Measurements from ENCODE around the gene P4HTM. TPM values are rescaled to one million over a fixed set of nuclear protein-coding genes. Genes with fewer than 3 reads are reported as not detected.

The P4HTM gene
- total RNA-seq, 2 experiments from 2014 or later, result 20.7 TPM

DNA sequence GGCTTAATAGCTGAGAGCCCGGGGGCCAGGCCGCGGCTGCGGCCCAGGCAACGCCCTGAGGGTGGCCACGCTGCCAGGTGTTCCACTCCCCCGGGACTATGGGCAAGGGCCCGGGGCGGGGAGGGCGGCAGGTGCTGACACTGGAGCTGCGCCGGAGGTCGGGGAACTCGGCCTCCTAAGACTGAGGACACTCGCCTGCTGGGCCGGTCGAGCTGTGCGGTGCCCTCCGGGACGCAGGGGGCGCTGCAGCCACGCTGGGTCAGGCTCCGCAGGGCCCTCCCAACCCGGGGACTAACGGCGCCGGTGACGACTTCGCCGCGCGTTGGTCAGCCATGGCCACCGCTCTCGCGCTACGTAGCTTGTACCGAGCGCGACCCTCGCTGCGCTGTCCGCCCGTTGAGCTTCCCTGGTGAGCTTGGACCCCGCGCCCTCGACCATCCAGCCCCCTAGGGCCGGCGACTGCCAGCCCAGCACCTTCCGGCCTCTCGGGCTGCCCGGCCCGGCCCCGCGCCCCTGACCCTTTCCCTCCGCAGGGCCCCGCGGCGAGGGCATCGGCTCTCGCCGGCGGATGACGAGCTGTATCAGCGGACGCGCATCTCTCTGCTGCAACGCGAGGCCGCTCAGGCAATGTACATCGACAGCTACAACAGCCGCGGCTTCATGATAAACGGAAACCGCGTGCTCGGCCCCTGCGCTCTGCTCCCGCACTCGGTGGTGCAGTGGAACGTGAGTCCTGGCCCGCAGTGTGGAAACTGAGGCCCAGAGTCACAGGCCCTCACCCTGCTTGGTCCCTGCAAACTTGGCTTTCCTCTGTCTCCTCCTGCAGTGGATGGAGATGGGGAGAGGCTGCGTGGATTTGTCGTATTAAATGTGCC lies 32.0 kb downstream of the P4HTM start, which contains the start of gene NDUFAF3:
NDUFAF3 (plus strand) TSS at position 309 of the 875 bp plus-strand sequence; CDS start at position 333, 24 bp downstream.
- H3K4me3 Mint-ChIP-seq, result peak within 1 kb of the TSS; percentile 95
- no peaks in the 10 kb centered on the region for H3K9me3 Mint-ChIP-seq
- H3K27ac Mint-ChIP-seq, result peak within 1 kb of the TSS; percentile 97
- peak; percentile 95 for DNase-seq
- H3K4me1 Mint-ChIP-seq, result peaks cover 54% of the 10 kb centered on the region
- peaks cover 35% of the 10 kb centered on the region for H3K36me3 Mint-ChIP-seq
- peaks cover 3% of the 10 kb centered on the region for H3K27me3 Mint-ChIP-seq

DNA sequence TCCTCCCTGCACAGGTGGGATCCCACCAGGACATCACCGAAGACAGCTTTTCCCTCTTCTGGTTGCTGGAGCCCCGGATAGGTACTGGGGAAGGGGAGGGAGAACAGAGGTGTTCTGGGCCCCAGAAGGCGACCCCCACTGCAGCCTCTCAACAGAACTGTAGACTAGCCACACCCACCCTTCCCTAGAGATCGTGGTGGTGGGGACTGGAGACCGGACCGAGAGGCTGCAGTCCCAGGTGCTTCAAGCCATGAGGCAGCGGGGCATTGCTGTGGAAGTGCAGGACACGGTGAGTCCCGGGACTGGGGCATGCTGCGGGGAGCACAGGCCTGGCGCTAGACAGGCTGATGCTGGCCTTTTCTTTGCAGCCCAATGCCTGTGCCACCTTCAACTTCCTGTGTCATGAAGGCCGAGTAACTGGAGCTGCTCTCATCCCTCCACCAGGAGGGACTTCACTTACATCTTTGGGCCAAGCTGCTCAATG lies 32.7 kb downstream of the P4HTM start:
- Mint-ChIP-seq H3K4me3 (peak overlapping the region; percentile 95), H3K9me3 (no peaks in the 10 kb centered on the region), H3K4me1 (peaks cover 56% of the 10 kb centered on the region), H3K36me3 (peaks cover 41% of the 10 kb centered on the region), H3K27ac (peak overlapping the region; percentile 97), H3K27me3 (peaks cover 3% of the 10 kb centered on the region)
- peak; percentile 28 for DNase-seq

DNA sequence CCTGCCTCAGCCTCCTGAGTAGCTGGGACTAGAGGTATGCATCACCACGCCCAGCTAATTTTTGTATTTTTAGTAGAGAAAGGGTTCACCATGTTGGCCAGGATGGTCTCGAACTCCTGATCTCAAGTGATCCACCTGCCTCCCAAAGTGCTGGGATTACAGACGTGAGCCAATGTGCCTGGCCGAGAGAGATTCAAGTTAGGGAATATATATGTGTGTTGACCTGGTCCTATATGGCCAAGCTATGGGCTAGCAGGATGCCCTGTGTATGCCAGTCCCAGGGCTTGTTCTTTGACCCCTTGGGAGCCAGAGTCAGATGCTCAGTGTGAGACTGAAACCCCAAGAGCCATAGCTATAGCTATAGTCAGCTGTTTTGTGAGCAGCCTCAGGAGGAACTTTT lies 33.7 kb downstream of the P4HTM start:
- no peak for DNase-seq
- H3K4me1 Mint-ChIP-seq, result peaks cover 64% of the 10 kb centered on the region
- H3K27me3 Mint-ChIP-seq, result peaks cover 3% of the 10 kb centered on the region
- H3K4me3 Mint-ChIP-seq, result peak overlapping the region; percentile 95
- H3K27ac Mint-ChIP-seq, result peak overlapping the region; percentile 48
- peaks cover 52% of the 10 kb centered on the region for H3K36me3 Mint-ChIP-seq
- H3K9me3 Mint-ChIP-seq, result no peaks in the 10 kb centered on the region

DNA sequence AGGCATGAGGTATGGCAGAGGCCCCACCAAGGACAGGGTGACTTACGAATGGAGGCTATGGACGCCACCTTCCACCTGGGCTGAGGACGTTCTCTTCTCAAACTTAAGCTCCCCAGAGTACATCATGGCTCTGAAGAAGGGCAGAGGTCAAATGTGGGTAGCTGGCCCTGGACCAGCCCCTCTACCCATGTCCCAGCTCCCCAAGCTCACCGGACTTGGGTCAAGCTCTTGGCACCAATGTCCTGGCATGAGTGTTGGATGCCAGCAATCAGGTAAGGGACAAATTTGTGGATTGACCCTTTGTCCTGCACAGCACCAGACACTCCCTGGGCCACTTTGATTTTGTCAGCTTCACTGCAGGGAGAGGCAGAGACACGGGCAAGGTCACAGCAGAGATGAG lies 34.4 kb downstream of the P4HTM start:
- no peaks in the 10 kb centered on the region for H3K9me3 Mint-ChIP-seq
- H3K27ac Mint-ChIP-seq, result peak overlapping the region; percentile 34
- peaks cover 3% of the 10 kb centered on the region for H3K27me3 Mint-ChIP-seq
- H3K36me3 Mint-ChIP-seq, result peaks cover 58% of the 10 kb centered on the region
- peak overlapping the region; percentile 95 for H3K4me3 Mint-ChIP-seq
- peaks cover 66% of the 10 kb centered on the region for H3K4me1 Mint-ChIP-seq
- DNase-seq, result no peak

DNA sequence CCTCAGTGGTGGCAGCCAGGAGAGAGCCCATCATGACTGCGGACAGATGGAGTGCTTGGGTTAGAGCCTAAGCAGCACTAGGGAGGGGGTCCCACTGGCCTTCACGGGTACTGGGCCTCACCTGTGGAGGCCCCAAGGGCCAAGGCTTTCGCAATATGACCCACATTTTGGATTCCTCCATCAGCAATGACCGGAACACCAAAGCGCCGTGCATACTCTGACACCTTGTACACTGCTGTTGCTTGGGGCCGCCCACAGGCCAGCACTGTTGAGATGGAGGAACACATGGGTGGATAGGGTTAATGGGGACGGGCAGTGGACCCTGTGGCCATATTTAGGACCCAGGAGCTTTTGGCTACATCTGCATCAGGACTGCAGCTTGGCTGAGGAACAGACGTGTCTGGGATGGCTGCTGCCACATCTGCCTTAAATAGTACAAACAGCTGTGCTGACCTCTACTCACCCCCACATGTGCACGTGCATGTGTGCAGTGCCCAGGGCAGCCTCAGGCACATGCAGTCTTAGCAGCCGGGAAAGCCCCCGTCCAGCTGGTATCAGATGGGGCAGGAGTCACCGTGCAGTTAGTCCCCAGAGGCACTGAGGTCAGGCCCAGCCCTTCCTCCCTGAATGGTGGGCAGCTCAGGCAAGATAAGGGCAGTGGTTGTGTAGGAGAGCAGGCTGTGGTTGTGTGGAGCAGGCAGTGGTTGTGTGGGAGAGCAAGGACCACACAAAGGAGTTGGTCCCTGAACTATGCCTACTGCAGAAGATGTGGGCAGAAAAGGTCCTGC lies 35.2 kb downstream of the P4HTM start:
- H3K27ac Mint-ChIP-seq, result peak overlapping the region; percentile 34
- H3K4me3 Mint-ChIP-seq, result peak overlapping the region; percentile 16
- H3K36me3 Mint-ChIP-seq, result peaks cover 60% of the 10 kb centered on the region
- peaks cover 62% of the 10 kb centered on the region for H3K4me1 Mint-ChIP-seq
- no peaks in the 10 kb centered on the region for H3K9me3 Mint-ChIP-seq
- peaks cover 3% of the 10 kb centered on the region for H3K27me3 Mint-ChIP-seq
- no peak for DNase-seq

DNA sequence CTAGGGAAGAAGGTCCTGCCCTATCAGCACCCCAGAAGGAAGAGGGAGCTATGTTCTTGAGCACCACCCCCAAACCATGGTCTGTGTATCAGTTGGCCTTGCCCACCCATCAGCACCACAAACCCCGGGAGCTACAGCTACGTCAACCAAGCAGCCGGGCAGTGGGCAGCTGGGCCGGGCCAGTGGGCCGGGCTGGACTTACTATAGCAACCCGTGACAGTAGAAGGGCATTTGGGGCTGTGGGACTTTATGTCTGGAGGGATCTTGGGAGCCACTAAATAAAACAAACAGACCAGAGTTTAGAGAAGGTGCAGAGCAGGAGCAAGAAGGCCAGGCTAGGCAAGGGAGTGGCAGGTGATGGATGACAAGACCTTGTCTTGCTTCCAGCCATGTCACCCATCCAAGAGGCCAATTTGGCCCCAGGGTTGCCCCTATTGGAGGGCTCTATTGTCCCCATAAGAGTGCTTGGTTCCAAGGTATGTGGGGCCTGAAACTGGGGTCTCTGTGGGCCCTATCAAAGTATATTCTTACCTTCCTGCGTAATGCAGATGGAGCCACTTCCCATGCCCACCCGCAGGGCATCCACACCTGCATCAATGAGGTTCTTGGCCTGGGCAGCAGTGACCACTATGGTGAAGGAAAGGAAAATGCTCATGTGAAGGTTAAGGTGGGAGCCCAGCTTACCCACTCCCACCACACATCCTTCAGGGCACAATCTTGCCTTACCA lies 35.9 kb downstream of the P4HTM start:
- Mint-ChIP-seq H3K27me3 (peaks cover 3% of the 10 kb centered on the region), H3K4me3 (peak overlapping the region; percentile 22), H3K4me1 (peaks cover 61% of the 10 kb centered on the region), H3K9me3 (no peaks in the 10 kb centered on the region), H3K27ac (peak overlapping the region; percentile 57), H3K36me3 (peaks cover 60% of the 10 kb centered on the region)
- no peak for DNase-seq

DNA sequence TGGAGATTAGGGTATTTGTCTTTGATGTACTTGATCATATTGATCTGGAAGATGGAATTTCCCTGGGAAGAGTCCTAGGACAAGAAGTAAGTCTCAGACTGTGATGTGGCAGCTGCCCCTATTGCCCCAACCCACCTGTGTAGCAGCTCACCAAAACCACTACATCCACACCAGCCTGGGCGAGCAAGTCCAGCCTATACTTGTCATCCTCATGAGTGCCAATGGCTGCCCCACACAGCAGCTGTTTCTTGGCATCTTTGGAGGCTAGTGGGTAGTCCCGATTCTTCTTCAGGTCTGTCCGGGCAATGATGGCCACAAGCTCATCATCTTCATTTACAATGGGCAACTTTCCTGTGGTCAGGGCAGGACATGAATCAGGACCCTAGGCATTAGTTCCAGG lies 36.5 kb downstream of the P4HTM start:
- no peak for DNase-seq
- H3K4me3 Mint-ChIP-seq, result peak overlapping the region; percentile 97
- peak overlapping the region; percentile 57 for H3K27ac Mint-ChIP-seq
- no peaks in the 10 kb centered on the region for H3K9me3 Mint-ChIP-seq
- H3K4me1 Mint-ChIP-seq, result peaks cover 58% of the 10 kb centered on the region
- H3K27me3 Mint-ChIP-seq, result no peaks in the 10 kb centered on the region
- H3K36me3 Mint-ChIP-seq, result peaks cover 61% of the 10 kb centered on the region

DNA sequence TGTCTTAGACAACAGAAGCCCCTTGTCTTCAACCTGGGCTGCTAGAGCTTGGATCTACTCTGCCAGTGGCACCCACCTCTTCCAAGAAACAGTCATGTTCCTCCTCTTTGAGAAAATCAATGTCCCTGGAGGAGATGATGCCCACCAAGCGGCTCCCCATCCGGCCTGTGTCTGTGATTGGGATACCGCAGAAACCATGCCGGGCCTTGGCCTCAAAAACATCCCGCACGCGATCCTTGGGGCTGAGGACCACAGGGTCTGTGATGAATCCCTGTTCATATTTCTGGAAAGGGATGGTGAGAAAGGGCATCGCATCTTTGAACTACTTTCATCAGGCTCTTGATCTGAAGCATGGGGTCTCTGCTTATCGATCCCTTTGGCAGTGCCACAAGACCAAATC lies 37.6 kb downstream of the P4HTM start:
- H3K9me3 Mint-ChIP-seq, result no peaks in the 10 kb centered on the region
- DNase-seq, result no peak
- H3K36me3 Mint-ChIP-seq, result peaks cover 62% of the 10 kb centered on the region
- H3K27ac Mint-ChIP-seq, result peak overlapping the region; percentile 99
- H3K4me1 Mint-ChIP-seq, result peaks cover 58% of the 10 kb centered on the region
- peak overlapping the region; percentile 97 for H3K4me3 Mint-ChIP-seq
- no peaks in the 10 kb centered on the region for H3K27me3 Mint-ChIP-seq

DNA sequence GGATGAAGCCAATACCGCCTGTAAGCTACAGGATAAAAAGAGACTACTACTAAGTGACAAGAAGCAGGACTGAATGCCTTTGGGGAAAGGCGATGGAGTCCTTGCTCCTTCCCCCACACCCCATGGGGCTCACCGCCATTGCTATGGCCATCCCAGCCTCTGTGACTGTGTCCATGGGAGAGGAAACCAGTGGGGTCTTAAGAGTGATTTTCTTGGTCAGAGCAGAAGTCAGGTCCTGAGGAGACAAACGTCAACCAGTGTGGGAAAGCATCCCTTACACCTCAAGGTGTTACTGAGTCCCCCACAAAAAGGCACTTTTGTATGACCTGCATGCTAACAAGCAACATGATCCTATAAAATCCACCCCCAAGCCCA lies 38.2 kb downstream of the P4HTM start:
- Mint-ChIP-seq H3K9me3 (no peaks in the 10 kb centered on the region), H3K27ac (peak overlapping the region; percentile 99), H3K36me3 (peaks cover 55% of the 10 kb centered on the region), H3K4me1 (peaks cover 54% of the 10 kb centered on the region), H3K27me3 (no peaks in the 10 kb centered on the region), H3K4me3 (peak overlapping the region; percentile 97)
- DNase-seq, result no peak

DNA sequence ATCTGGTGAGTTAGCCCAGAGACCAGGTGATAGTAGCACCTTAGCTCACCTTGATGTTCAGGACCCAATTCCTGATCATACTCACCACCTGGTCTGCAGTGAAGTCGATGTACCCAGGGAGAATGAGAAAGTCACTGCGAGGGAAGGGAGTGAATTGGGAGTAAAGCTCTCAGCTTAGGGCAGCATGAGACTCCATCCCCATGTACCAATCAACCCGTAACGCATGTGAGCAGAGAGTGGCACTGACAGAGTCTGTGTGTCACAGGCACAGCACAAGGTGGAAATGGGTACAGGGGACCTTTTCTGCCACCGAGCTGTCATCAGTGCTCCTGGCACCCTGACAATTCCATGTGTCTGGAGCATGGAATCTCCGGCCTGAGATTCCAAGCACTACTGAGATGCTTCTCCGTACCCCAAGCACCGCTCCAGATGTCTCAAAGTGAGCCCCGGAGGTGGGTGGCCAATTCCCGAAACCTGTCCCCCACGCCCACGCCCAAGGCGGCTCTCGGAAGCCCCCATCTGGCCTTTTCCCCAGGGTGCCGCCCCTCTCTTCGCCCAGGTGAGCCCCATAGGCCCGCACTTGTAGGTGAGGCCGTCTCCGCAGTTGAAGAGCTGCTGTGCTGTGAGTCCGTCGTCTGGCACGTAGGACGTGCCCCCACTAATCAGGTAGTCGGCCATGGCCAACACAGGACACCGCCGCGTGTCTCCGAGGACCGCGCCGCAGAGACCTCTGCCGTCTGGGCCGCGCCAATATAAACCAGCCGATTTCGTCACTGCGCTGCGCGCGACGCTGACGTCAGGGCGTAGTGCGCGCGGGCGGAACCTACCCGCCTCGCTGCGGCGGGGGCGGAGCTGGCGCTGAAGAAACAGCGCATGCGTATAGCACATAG lies 38.9 kb downstream of the P4HTM start, which contains the start of gene IMPDH2:
IMPDH2 (minus strand) TSS at position 726 of the 890 bp plus-strand sequence; CDS start at position 678, 48 bp downstream.
- no peaks in the 10 kb centered on the region for H3K27me3 Mint-ChIP-seq
- H3K9me3 Mint-ChIP-seq, result no peaks in the 10 kb centered on the region
- H3K36me3 Mint-ChIP-seq, result peaks cover 49% of the 10 kb centered on the region
- H3K4me1 Mint-ChIP-seq, result peaks cover 48% of the 10 kb centered on the region
- peak within 1 kb of the TSS; percentile 97 for H3K4me3 Mint-ChIP-seq
- peak; percentile 94 for DNase-seq
- H3K27ac Mint-ChIP-seq, result peak within 1 kb of the TSS; percentile 99

DNA sequence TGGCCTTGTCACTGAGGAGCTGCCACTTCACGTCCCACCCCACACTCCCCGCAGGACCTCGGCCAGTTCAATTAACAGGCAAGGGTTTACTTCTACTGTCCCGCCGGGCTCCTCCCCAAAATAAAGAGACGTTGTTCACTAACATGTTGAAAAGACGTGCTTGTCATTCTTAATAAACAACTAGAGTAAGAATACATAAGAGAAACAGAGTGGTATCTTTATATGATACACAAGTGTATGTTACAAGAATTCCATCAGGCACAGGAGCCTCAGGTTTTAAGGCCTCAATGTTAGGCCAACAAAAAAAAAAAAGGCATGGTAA lies 39.5 kb downstream of the P4HTM start:
- Mint-ChIP-seq H3K4me1 (peaks cover 44% of the 10 kb centered on the region), H3K27ac (peak overlapping the region; percentile 99), H3K27me3 (no peaks in the 10 kb centered on the region), H3K36me3 (peaks cover 44% of the 10 kb centered on the region), H3K9me3 (no peaks in the 10 kb centered on the region), H3K4me3 (peak overlapping the region; percentile 97)
- DNase-seq, result no peak

DNA sequence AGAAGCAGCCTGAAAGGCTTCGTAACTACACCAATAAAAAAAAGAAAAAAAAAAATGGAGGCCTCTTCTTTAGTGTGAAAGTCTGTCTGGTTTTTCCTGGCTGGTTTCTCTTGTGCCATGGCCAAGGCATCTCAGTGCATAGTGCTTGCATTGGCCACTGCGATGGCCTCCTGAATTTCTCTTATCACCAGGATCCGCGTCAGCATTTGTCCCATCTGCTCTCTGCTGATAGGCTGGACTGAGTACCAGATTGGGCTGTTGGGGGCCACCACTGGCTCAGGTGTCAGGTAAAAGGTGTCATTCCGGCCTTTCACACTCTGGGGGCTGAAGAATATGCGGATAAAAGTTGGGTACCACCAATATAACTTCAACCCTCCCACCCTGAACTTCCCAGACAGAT lies 40.3 kb downstream of the P4HTM start:
- H3K36me3 Mint-ChIP-seq, result peaks cover 44% of the 10 kb centered on the region
- peaks cover 36% of the 10 kb centered on the region for H3K4me1 Mint-ChIP-seq
- H3K27me3 Mint-ChIP-seq, result no peaks in the 10 kb centered on the region
- no peaks in the 10 kb centered on the region for H3K9me3 Mint-ChIP-seq
- H3K27ac Mint-ChIP-seq, result no peak overlapping the region
- H3K4me3 Mint-ChIP-seq, result no peak overlapping the region
- no peak for DNase-seq

DNA sequence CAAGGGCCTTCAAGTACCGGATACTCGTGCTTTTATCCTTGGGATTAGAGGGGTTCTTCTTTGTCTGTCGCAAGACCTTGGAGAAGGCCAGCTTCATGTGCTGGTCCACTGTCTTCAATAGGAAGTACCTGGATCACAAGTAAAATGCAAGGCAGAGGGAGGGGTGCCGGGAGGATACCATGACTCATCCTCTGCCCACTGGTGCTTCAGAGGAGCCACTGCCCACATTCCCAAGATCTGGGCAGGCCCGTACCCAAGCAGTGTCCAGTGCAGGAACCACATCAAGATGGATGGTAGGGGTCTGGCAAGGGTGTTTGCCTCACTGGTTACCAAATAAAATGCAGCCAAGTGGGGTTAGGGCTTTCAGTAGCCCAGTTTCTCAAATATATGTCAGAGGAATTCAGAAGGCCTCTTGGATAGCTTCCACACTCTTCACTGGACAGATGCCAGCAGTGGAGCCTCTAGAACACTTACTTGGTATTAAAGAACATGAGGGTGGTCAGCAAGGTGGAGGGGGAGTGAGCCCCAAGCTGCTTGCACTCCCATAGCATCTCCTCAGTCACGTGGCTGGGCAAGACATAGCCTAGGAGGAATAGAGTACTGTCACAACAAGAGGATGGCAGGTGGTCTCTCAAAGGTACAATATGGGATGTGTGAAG lies 42.7 kb downstream of the P4HTM start:
- H3K4me3 Mint-ChIP-seq, result no peak overlapping the region
- no peaks in the 10 kb centered on the region for H3K27me3 Mint-ChIP-seq
- H3K4me1 Mint-ChIP-seq, result peaks cover 15% of the 10 kb centered on the region
- DNase-seq, result no peak
- no peak overlapping the region for H3K27ac Mint-ChIP-seq
- no peaks in the 10 kb centered on the region for H3K9me3 Mint-ChIP-seq
- H3K36me3 Mint-ChIP-seq, result peaks cover 28% of the 10 kb centered on the region
